K562 (cell line): ENCODE measurements around the gene TTC6.

Experiments used
- ARNT ChIP-seq, 2 experiments: fragments of 450-650 bp; IDR thresholded peaks; 2 replicates each; pipeline ENCODE4 v1.6.1; 2016; ENCODE audit warnings: mild to moderate bottlenecking in 1 of 2
- ESRRA ChIP-seq: fragments of 450-650 bp; IDR thresholded peaks from 2 replicates; pipeline ENCODE4 v1.6.1; 2014; ENCODE audit warnings: low read depth, mild to moderate bottlenecking, moderate library complexity, borderline replicate concordance
- GABPA ChIP-seq: fragments of 200-800 bp; sonication (Bioruptor generic); conservative IDR thresholded peaks from 2 replicates; pipeline ENCODE4 v1.6.1; 2016; ENCODE audit warnings: low read depth, missing genetic modification characterization, missing compliant biosample characterization
- NCOR1 ChIP-seq: fragments of 450-650 bp; IDR thresholded peaks from 2 replicates; pipeline ENCODE4 v1.6.1; 2016; ENCODE audit warnings: mild to moderate bottlenecking, moderate library complexity
- TF ChIP-seq, protein P1 (sequence below): sonication (generic); formaldehyde crosslinking; IDR thresholded peaks from 2 replicates; pipeline ENCODE4 v1.8.0; 2022; ENCODE audit warnings: mild to moderate bottlenecking, missing genetic modification reagents

DNA sequence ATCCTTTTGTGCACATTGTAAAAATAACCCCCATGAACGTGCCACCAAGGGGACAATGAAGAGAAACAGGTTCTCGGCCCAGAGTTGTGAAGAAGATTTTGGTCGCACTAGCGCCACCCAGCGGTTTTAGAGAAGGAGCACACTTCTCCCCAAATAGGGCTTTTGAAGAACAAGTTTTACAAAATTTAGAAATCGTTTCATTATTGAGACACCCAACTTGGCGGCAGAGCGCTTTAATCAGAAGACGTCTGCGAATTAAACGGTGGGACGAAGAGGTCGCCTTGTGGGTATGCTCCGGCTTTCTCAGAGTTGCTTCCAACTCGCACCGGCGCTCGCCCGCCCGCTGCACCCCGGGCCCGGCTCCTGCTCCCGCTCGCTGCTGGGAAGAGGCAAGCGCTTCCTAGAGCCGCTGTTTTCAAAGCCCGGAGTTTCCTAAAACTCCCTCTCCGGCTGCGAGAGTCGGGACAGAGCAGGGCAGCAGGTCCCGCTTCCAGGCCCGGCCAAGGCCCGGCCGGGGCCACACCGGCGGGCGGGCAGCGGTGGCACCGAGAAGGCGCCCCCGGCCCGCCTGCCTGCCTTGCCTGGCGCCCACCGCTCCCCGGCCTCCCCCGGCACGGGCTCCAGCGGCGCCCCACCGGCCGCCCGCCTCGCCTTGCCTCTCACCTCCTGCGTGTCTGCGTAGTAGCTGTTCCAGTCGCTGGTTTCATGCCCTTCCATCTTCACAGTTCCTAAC is 1.0 kb upstream of the TTC6 start:
- TF ChIP-seq ARNT (IDR thresholded peaks at IDR 0.05) (no peak), GABPA (tag) (no peak), NCOR1 (no peak), ESRRA (no peak)
- TF ChIP-seq, protein P1, sequence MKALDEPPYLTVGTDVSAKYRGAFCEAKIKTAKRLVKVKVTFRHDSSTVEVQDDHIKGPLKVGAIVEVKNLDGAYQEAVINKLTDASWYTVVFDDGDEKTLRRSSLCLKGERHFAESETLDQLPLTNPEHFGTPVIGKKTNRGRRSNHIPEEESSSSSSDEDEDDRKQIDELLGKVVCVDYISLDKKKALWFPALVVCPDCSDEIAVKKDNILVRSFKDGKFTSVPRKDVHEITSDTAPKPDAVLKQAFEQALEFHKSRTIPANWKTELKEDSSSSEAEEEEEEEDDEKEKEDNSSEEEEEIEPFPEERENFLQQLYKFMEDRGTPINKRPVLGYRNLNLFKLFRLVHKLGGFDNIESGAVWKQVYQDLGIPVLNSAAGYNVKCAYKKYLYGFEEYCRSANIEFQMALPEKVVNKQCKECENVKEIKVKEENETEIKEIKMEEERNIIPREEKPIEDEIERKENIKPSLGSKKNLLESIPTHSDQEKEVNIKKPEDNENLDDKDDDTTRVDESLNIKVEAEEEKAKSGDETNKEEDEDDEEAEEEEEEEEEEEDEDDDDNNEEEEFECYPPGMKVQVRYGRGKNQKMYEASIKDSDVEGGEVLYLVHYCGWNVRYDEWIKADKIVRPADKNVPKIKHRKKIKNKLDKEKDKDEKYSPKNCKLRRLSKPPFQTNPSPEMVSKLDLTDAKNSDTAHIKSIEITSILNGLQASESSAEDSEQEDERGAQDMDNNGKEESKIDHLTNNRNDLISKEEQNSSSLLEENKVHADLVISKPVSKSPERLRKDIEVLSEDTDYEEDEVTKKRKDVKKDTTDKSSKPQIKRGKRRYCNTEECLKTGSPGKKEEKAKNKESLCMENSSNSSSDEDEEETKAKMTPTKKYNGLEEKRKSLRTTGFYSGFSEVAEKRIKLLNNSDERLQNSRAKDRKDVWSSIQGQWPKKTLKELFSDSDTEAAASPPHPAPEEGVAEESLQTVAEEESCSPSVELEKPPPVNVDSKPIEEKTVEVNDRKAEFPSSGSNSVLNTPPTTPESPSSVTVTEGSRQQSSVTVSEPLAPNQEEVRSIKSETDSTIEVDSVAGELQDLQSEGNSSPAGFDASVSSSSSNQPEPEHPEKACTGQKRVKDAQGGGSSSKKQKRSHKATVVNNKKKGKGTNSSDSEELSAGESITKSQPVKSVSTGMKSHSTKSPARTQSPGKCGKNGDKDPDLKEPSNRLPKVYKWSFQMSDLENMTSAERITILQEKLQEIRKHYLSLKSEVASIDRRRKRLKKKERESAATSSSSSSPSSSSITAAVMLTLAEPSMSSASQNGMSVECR (CRISPR knock-in tag), result no peak
